NOMO-1 treated with DMSO at 0.1 percent for 48 hours (cell line): Measurements from ENCODE around the gene CXCL14.

Experiments used
- DNase-seq: peaks from one replicate; lab custom pipeline; 2025; ENCODE audit not compliant: unreplicated experiment; lab: John Stamatoyannopoulos, UW

CXCL14 gene

GRCh38 chr5:135596788-135597187 is 18.0 kb upstream of the CXCL14 start:
- DNase-seq: no peak

- DNase-seq: no peak
Observed at GRCh38 chr5:135596157-135596763, 17.5 kb upstream of the CXCL14 start.

GRCh38 chr5:135594416-135594960 is 15.7 kb upstream of the CXCL14 start:
- no peak for DNase-seq

- DNase-seq: no peak
Observed at GRCh38 chr5:135593886-135594285, 15.1 kb upstream of the CXCL14 start.

GRCh38 chr5:135593141-135593540 is 14.3 kb upstream of the CXCL14 start:
- DNase-seq: no peak

GRCh38 chr5:135592312-135593045 is 13.7 kb upstream of the CXCL14 start:
- no peak for DNase-seq

GRCh38 chr5:135591277-135591676 is 12.5 kb upstream of the CXCL14 start:
- DNase-seq: no peak

GRCh38 chr5:135589152-135589551 is 10.4 kb upstream of the CXCL14 start:
- DNase-seq: no peak

- DNase-seq: no peak
Observed at GRCh38 chr5:135587721-135588663, 9.2 kb upstream of the CXCL14 start.

- DNase-seq: no peak
Observed at GRCh38 chr5:135584918-135585317, 6.1 kb upstream of the CXCL14 start.

GRCh38 chr5:135584276-135584675 is 5.5 kb upstream of the CXCL14 start:
- no peak for DNase-seq

GRCh38 chr5:135582099-135582781 is 3.4 kb upstream of the CXCL14 start:
- DNase-seq: no peak

- DNase-seq: no peak
Observed at GRCh38 chr5:135578305-135578684, 496 bp downstream of the CXCL14 start.

- no peak for DNase-seq
Observed at GRCh38 chr5:135577421-135577820, 1.4 kb downstream of the CXCL14 start.

GRCh38 chr5:135576075-135576599 is 2.7 kb downstream of the CXCL14 start:
- no peak for DNase-seq

- no peak for DNase-seq
Observed at GRCh38 chr5:135574493-135574892, 4.3 kb downstream of the CXCL14 start.

GRCh38 chr5:135571902-135572301 is 6.9 kb downstream of the CXCL14 start:
- no peak for DNase-seq

GRCh38 chr5:135571066-135571609 is 7.7 kb downstream of the CXCL14 start:
- no peak for DNase-seq

- no peak for DNase-seq
Observed at GRCh38 chr5:135570453-135570764, 8.4 kb downstream of the CXCL14 start.

- no peak for DNase-seq
Observed at GRCh38 chr5:135569755-135570452, 8.9 kb downstream of the CXCL14 start.
